Ammon's horn (tissue), 1 donor: ENCODE results near the gene NES.

Experiments
- DNase-seq: peaks from one replicate; pipeline ENCODE4 v3.0.0-alpha.2; 2016; ENCODE audit warnings: low spot score

The NES gene

DNA sequence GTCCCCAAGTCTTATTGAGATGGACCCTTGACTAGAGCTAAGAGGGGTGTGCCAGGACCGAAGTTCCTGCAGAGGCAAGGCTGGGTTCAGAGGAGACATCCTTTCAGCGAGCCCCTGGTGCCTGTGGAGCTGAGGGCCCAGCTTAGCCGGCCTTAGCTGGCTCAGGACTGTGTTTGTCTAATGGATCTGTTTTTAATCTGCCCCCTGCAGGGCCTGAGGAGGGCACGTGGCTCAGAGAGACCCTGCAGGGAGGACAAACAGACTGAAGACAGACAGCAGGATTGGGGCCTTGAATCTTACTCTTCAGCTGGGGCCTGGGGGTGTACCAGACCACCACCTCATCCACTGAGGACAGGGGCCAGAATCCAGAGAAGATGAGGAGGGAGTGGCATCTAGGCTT, 26.5 kb upstream of the NES start:
- DNase-seq: no peak

GRCh38 chr1:156703336-156703735, 26.1 kb upstream of the NES start:
- no peak for DNase-seq

DNA sequence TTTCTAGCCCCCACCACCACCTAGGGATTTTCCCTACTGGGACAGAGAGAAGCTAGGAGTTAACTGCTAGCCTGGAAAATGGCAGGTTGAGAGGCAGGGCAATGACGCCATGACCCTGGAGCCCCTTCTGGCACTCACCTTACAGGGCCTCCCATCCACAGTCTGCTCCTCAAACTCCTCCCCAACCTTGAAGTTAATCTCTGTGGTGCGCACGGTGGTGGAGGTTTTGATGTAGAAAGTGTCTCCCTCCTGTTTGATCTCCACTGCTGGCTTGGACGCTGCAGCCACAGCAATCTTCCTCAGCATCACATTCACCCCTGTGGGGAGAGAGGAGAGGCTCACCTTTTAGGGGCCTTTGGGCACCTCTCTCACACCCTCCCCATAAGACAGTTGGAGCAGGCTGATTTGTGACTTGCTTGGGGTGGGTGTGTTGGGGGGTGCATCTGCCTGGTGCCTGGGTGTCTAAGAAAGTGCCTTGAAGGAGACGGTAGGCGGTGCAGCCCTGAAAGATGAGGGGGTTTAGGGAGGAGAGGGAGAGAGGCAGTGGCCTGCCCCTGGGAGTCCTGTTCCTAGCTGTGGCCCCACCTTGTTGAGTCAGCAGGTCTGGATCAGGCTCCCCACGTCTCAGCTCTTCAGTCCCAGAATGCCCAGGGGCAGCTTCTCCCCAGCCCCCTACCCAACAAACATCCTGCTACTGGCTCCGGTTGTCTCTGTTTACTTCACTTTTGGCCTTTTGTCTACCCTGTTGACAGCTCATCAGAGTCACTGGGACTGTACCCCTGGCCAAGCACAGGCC, 23.7 kb upstream of the NES start:
- DNase-seq: no peak

DNA sequence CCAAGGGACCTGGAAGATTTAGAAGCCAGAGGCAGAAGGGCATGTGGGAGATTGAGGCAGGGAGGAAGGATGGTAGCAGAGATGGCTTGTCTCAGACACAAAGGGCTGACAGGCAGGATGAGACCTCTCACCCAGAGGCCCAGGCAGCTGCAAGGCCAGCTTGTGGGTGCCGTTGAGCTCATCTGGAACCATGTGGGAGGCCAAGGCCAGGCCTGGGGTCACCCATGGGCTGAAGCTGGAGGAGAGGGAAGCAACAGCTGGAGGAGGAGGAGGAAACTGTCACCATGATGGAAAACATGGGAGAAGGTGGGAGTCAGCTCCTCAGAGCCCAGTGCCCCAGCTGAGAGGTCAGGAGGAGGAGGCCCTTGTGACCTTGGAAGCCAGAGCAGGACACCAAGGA, 21.8 kb upstream of the NES start:
- no peak for DNase-seq

- DNase-seq: no peak
Measured at GRCh38 chr1:156697481-156697880, 20.3 kb upstream of the NES start.

DNA sequence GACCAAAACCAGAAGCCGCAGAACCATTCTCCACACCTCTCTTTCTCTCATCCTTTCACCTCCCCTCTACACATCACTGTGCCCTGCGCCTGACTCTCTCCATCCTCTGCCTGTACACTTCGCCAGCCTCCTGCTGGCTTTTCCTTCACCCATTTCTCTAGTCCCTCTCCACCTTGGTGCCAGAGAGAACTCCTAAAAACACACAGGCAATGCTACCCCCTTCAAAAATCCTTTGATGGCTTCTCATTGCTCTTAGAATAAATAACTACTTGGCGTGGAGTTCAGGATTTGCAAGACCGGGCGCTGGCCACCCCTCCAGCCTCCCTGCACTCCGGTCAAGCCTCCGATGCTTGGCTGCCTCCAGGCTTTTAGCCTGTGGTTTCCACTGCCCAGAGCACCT, 19.5 kb upstream of the NES start:
- DNase-seq: no peak

DNA sequence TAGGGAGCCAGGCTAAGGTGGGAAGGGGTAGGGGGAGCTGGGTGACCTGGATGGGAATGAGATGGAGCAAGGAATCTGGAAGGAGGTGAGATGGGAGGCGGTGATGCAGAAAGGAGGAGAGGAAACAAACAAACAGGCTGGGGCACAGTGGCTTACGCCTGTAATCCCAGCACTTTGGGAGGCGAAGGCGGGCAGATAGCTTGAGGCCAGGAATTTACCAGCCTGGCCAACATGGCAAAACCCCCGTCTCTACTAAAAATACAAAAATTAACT, 17.4 kb upstream of the NES start:
- no peak for DNase-seq

- no peak for DNase-seq
Measured at GRCh38 chr1:156693848-156694689, 16.9 kb upstream of the NES start.

DNA sequence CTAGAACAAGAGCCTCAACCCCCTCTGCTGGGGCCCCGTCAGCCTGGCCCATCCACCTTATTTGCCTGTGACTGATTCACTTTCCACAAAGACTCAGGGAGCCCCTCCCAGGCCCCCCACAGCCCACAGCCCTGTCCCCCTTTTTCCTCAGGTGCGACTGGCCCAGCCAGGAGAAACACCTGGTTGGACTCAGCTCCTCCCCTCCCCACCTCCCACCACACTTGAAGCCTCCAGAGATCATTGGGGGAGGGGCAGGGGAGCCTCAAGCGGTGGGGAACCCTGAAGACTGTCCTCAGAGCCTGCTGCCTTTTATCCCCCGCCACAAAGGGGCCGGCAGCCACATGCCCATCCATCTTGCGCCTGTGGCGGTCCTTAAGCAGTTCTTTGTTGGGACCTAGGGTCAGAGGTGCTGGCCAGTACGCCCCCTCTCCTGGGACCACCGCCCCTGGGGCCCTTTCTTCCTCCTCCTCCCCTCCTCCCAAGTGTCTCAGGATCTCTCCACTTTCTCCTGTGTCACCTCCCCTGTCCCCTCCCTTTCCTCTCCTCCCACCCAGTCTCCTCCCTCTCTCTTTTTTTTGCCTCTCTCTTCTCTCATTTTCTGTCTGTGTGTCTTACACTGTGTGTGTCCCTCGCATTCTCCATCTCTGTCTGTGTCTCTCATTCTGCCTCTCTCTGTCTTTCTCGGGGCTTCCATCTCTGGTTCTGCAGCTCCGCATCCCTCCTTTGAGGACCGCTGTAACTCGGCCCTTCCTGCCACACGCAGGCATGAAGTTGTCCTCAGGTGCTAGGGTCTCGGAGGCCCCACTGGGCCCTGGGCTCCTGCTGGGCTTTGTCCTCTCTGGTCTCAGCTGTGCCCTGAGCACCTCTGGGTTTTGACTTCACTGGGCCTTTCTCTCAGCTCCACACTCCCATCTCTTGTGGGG, 16.0 kb upstream of the NES start:
- DNase-seq: no peak

DNA sequence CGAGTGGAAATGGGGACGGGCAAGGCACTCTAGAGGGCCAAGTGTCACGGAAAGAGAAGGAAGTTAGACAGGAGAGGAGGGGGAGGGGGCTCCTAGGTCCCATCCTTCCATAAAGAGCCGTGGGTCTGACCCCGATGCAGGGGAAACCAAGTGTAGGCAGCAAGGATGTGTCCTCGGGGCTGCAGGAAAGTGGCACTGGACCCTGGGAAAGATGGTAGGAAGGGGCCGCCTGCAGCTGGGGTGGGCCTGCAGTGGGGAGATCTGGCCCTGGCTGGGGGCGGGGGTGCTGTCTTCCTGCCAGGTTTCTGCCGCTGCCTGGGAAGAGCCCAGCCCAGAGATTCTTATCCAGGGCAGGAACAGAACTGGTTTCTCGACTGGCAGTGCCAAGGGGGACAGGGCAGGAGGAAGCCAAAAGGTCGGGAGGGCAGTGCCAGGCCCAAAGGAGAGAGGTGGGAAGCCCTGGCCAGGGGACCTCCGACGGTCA, 15.3 kb upstream of the NES start:
- no peak for DNase-seq

GRCh38 chr1:156691665-156692440, 14.6 kb upstream of the NES start:
- no peak for DNase-seq

DNA sequence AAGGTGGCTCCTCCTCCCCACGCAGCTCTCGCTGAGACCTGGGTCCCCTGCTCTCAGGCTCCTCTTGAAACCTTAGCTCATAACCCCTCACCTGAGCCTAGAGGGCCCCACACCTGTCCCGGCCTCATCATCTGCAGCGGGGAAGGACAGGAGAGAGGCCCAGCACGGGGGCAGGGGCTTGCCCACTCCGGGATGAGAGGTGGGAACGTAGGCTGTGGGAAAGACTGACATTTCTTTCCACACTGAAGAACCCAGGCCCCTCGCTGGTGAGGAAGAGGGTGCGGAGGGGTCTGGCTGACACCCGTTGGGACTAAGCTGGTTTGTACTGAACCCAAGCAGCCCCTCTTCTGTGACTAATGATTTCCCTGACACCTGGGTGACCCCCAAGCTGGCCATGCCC, 14.0 kb upstream of the NES start:
- DNase-seq: no peak

DNA sequence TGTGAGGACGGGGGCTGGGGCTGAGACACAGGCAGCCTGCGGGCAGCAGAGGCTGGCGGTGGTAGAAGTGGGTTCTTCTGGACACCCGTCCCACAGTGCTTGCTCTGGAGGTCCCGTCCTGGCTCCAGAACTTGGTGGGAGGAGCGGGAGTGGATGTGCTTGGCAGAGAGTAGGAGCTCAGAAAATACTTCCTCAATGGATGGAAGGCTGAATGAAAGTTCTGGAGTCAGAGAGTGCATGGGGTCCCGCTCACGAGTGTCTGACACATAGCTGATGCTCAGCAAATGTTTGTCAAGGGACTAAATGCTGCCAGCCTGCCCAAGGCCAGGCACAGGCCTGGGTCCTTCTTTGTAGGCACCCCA, 13.4 kb upstream of the NES start:
- DNase-seq: no peak

GRCh38 chr1:156689953-156690674, 12.9 kb upstream of the NES start:
- DNase-seq: no peak

DNA sequence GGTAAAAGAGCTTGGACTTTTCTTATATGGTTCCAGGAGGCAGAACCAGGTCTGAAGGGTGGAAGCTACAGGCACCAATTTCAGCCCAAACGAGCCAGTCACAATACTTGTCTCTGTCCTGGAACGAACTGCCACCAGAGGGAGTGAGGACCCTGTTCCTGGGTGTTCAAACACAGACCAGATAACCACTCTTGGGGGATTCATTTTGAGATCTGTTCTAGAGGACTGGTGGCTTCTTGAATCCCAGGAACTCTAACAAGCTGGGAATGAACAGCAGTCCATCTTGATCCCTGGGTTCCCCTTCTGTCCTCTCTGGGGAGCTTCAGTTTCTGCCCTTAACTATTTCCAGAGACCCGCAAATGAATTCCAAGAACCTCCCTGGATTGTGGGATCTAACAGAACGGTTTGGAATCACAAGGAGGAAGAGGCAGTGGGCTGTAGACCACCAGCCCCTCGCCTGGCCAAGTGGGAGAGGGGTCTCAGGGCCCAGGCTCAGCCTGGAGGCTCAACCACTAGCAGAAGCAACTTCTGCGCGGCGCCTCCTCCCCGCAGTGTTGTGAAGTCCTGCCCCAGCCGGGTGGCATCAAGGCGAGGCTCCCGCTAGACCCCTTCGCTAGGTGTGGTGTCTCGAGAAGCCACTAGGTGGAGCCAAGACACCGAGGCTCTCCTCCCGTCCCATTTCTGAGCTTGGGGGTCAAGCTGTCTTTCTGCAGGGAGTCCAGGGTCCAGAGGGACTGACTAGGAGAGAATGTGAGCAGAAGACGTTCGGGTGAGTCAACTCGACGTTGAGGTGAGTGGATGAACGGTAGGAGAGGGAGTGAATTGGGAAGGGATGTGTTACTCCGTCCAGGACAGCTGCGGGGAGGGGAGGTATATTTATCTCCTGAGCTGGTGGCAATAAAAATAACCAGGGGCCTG, 12.1 kb upstream of the NES start:
- DNase-seq: peak; percentile 80

DNA sequence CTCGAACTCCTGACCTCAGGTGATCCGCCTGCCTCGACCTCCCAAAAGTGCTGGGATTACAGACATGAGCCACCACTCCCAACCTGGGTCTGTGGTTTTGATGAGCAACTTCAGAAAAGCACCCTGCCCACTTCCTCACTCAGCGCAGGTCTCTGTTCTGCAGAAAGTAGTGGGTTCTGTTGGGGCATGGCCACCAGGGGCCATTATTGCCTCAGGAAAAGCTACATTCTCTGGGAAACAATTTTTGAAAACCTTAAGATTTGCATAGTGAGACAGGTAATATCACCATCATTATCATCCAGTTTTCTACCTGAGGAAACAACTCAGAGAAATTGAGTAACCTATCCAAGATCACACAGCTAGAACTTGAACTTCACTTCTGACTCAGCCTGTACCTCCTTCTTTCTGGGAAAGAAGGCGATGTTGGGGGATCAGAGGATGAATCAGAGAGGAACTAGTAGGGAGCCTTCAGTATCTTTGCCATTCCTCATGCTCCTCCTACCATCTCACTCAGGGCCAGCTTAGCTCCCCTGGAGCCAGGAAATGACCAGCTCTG, 7.1 kb upstream of the NES start:
- no peak for DNase-seq

GRCh38 chr1:156682166-156682890, 5.1 kb upstream of the NES start:
- no peak for DNase-seq

- no peak for DNase-seq
Measured at GRCh38 chr1:156681196-156681960, 4.2 kb upstream of the NES start.
